GM12892 (cell line): Measurements from ENCODE around the gene RTN4R.

Source experiments
- POLR2A ChIP-seq: IDR thresholded peaks from 2 replicates; pipeline ENCODE4 v1.6.1; 2011; ENCODE audit warnings: low read depth, low read length, control low read depth
- POLR2AphosphoS5 ChIP-seq: IDR thresholded peaks from 2 replicates; pipeline ENCODE4 v1.6.1; 2011; ENCODE audit warnings: low read depth, low read length, control low read depth

DNA sequence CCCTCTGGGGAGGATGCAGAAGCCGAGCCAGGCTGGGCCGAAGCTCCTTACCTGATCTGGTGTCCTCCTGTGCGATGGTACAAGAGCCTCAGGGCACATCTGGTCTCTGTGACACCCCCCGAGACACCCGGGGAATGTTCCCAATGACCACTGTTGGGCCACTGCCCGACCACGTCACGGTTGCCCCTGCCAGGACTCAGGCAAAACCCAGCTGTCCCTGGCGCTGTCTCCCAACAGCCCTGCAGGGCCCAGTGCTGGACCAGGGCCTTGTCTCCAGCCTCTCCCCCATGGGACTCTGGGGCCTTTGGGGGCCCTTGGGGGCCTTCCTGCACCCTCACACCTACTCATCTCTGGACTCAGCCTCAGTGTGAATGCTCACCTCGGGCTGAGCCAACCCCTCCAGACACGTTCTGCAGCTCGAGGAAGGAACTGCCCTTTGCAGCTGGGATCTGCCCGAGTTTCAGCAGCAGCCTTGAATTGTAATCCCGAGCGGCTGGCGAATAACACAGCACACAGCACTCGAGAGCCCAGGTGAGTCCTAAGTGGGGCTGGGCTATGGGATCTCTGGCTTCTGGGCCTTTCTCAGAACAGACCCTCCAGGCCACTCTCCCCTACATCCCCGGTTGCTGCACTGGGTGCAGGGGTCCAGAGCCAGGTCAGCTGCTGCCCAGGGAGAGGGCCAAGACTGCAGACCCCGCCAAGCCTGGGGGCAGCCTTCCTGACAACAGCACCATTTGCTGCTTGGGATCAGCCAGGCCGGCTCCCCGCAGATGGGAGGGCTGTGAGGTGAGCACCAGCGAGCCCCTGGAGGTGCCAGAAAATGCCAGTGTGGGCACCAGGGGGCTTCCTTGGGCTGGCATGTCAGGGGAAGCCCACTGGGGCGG, 39.8 kb downstream of the RTN4R start:
- TF ChIP-seq POLR2AphosphoS5 (no peak), POLR2A (no peak)
